Psoas muscle (tissue), 8 donors: ENCODE data around the gene TRIM37. TPM values are rescaled to one million over a fixed set of nuclear protein-coding genes. Genes with fewer than 3 reads are reported as not detected.

Experiments
- ATAC-seq, 4 donors: fragments of 200-7000 bp; cut with Tn5 transposase; one replicate each; pipeline ENCODE4 v1.9.1; 2020; ENCODE audit warnings: moderate library complexity in 3 of 4, mild to moderate bottlenecking in 2 of 4
- DNase-seq, 2 donors: peaks; one replicate each; pipeline ENCODE4 v3.0.0-alpha.2; 2020
- H3K27ac ChIP-seq: fragments of 200-600 bp; one replicate; pipeline ENCODE4 v1.8.0; 2022
- H3K27me3 ChIP-seq, 3 donors: fragments of 200-600 bp in 1 of 3; one replicate each; pipeline versions ENCODE4 v1.6.1 to v1.8.0; 2013 to 2022; ENCODE audit warnings: low read length in 2 of 3, mild to moderate bottlenecking in 2 of 3, moderate library complexity in 1 of 3; ENCODE audit not compliant: insufficient read depth in 3 of 3
- H3K36me3 ChIP-seq, 2 donors: fragments of 200-600 bp in 1 of 2; one replicate each; pipeline versions ENCODE4 v1.6.1 to v1.8.0; 2013 to 2022; ENCODE audit warnings: low read depth in 1 of 2, mild to moderate bottlenecking in 1 of 2, moderate library complexity in 1 of 2; ENCODE audit not compliant: insufficient read depth in 1 of 2
- H3K4me1 ChIP-seq: fragments of 200-600 bp; one replicate; pipeline ENCODE4 v1.8.0; 2022
- H3K4me3 ChIP-seq: fragments of 200-600 bp; one replicate; pipeline ENCODE4 v1.8.0; 2022; ENCODE audit warnings: mild to moderate bottlenecking
- H3K9me3 ChIP-seq: fragments of 200-600 bp; one replicate; pipeline ENCODE4 v1.8.0; 2022
- WGBS, 3 donors: extraction: QIAGEN DNeasy Blood & Tissue Kit; methylation state at CpG; one replicate each; pipeline versions ENCODE4 v1.1.6 to v1.1.7; 2013; 5-methylcytosine and 5-hydroxymethylcytosine counted together
- intact Hi-C, 2 donors: fragments of 100-400 bp; cut with DNase I; formaldehyde crosslinking; loops; one replicate each; pipeline versions ENCODE4 v1.11.0 to v1.14.2; 2022
- polyA plus RNA-seq, 3 donors: library from polyadenylated mRNA; stranded (reverse); fragments of 200-250 nt; gene quantifications; one replicate each; pipeline ENCODE4 v1.2.3, GENCODE V29; 2013
- total RNA-seq, 4 donors: library from RNA; stranded (reverse); fragmentation: NEBNext Ultra II Directional in 2 of 4; extraction: Animal tissue kit (Norgen Biotek cat#: 25700) in 2 of 4; gene quantifications; one replicate each; pipeline versions ENCODE4 v1.2.1 to v1.2.4, GENCODE V29; 2021 to 2023
- TF ChIP-seq, protein P1 (sequence below): fragments of 200-600 bp; IDR thresholded peaks from one replicate; pipeline ENCODE4 v1.8.0; 2022; ENCODE audit warnings: antibody characterized with exemption
- donor health status: healthy with polysubstance abuse.
- donor health status: DM: no; HTN: no; CAD: no; lungs with moderate emphysema.
- donor health status: Bipolar disorder and iron deficiency.
- donor health status: healthy.
- donor health status: DM: yes; HTN: yes; CAD: no.
- donor health status: DM: no; HTN: no; CAD: no.
- donor health status: DM: no; HTN: no; CAD: no.
- donor health status: DM: yes; HTN: yes; CAD: no.

The TRIM37 gene
- total and polyA plus RNA-seq, 7 donors: 6.8 to 17.6 (median 14.2) TPM

DNA sequence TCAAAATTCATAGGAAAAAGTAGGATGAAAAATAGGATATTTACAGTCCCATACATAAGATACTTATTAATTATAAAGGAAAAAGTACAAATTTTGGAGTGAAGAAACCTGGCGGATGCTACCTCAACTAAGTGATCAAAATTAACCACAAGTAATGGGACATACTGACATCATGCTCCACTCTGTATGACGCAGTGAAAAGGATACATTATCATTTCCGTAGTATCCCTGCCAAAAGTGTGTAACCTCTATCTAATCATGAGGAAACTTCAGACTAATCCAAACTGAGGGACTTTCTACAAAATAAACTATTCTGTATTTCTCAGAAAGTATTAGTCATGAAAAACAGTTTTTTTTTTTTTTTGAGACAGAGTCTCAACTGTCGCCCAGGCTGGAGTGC, 60.5 kb downstream of the TRIM37 start:
- no peak for ATAC-seq
- Histone ChIP-seq H3K36me3 (peaks cover 2 to 86% of the 10 kb centered on the region in 2 donors), H3K27ac (no peak overlapping the region), H3K27me3 (no peaks in the 10 kb centered on the region), H3K9me3 (no peaks in the 10 kb centered on the region), H3K4me1 (no peaks in the 10 kb centered on the region), H3K4me3 (no peak overlapping the region)
- WGBS, 3 donors: 93 to 94% (median 94%) methylated on average over 4 of the region's 4 CpGs
- no peak for DNase-seq
- intact Hi-C loops: no loop called here
- TF ChIP-seq, protein P1, sequence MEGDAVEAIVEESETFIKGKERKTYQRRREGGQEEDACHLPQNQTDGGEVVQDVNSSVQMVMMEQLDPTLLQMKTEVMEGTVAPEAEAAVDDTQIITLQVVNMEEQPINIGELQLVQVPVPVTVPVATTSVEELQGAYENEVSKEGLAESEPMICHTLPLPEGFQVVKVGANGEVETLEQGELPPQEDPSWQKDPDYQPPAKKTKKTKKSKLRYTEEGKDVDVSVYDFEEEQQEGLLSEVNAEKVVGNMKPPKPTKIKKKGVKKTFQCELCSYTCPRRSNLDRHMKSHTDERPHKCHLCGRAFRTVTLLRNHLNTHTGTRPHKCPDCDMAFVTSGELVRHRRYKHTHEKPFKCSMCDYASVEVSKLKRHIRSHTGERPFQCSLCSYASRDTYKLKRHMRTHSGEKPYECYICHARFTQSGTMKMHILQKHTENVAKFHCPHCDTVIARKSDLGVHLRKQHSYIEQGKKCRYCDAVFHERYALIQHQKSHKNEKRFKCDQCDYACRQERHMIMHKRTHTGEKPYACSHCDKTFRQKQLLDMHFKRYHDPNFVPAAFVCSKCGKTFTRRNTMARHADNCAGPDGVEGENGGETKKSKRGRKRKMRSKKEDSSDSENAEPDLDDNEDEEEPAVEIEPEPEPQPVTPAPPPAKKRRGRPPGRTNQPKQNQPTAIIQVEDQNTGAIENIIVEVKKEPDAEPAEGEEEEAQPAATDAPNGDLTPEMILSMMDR: no peak

DNA sequence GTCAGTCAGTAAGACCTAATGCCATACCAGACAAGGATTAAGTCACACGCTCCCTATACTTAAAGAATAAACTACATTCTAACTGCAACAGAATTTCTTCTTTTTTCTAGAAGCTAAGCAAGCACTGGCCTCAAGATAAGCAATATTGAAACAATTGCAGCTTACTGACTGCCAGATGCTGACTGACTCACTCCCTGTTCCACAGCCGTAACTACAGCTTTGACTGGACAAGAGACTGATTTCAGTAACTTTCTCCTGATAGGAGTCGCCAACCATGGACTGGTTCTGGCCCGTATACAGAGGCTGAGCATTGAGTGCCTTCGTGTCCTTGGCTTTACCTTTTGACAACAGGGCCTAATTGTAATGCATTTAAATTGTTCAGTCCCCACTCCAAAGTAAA, 67.9 kb downstream of the TRIM37 start:
- TF ChIP-seq, protein P1: no peak
- no peaks in the 10 kb centered on the region for H3K4me1 ChIP-seq
- no peaks in the 10 kb centered on the region for H3K9me3 ChIP-seq
- H3K36me3 ChIP-seq: peaks cover 5 to 66% of the 10 kb centered on the region in 2 donors
- intact Hi-C loops: no loop called here
- 92 to 96% (median 94%) methylated on average over 5 of the region's 5 CpGs for WGBS, 3 donors
- no peaks in the 10 kb centered on the region for H3K27me3 ChIP-seq
- ATAC-seq (no peak), DNase-seq (no peak)
- H3K4me3 ChIP-seq: no peak overlapping the region
- no peak overlapping the region for H3K27ac ChIP-seq

DNA sequence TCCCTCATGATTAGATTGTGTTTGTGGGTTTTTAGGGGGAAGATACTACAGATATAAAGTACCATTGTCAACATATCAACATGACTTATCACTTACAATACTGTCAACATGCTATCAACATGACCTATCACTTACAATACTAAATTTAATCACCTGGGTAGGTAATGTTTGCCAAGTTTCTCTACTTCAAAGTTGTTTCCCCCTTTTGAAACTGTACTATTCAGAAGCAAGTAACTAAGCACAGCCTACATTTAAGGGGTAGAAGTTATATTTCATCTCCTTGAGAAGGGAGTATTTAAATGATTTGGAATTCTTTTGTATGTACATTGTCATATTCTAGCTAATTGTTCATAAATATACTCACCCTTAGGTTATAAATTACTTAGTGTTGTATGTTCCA, 68.7 kb downstream of the TRIM37 start:
- Histone ChIP-seq H3K27ac (no peak overlapping the region), H3K4me1 (no peaks in the 10 kb centered on the region), H3K36me3 (peaks cover 5 to 58% of the 10 kb centered on the region in 2 donors), H3K27me3 (no peaks in the 10 kb centered on the region), H3K4me3 (no peak overlapping the region), H3K9me3 (no peaks in the 10 kb centered on the region)
- TF ChIP-seq, protein P1: no peak
- no peak for DNase-seq
- intact Hi-C loops: no loop called here
- ATAC-seq: no peak

DNA sequence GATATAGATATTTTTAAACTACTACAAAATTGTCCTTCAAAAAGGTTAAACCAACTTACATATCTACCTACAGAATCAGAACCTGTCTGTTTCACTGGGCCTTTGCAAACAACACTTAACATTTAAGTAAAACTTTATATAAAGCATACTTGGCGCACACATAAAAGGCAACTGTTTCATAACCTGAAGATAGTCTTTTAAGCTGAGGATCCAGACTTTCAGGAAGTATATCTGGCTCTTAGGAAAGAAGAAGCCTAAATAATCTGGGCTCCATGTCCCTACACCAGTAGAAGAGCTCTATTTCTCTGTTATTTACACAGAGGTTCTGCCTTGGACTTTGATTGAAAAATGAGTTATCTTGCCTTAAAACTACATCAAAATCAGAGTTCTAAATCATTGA, 75.9 kb downstream of the TRIM37 start:
- 95 to 99% (median 97%) methylated on average over 1 of the region's 1 CpG for WGBS, 3 donors
- no peak for ATAC-seq
- Histone ChIP-seq H3K27ac (no peak overlapping the region), H3K4me3 (no peak overlapping the region), H3K27me3 (no peaks in the 10 kb centered on the region), H3K9me3 (no peaks in the 10 kb centered on the region), H3K36me3 (peaks cover 0 to 39% of the 10 kb centered on the region in 2 donors), H3K4me1 (peaks cover 20% of the 10 kb centered on the region)
- TF ChIP-seq, protein P1: no peak
- intact Hi-C loops: no loop called here
- DNase-seq: no peak

DNA sequence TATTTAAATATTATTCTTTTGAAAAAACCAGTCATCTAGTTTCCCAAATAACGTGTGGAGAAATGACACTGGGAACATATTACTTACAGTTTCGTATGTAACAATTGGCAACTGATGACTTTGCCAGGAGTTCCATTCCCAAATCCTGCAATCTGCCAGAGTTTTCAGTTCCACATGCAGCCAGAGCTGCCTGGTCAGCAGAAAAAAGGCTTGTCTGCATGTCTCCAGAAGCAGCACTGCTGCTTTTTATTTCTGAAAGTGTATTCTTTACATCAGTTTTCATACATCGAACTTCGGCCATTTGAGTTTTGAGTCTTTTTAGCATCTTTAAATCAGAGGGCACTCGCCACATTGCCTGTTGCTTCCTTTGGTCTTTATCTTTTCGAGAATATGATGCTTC, 78.4 kb downstream of the TRIM37 start:
- 79 to 91% (median 81%) methylated on average over 6 of the region's 6 CpGs for WGBS, 3 donors
- H3K27ac ChIP-seq: peak overlapping the region; percentile 78

More for the DNA sequence above, 78.4 kb downstream of the TRIM37 start:
- H3K4me1 ChIP-seq: peaks cover 20% of the 10 kb centered on the region
- TF ChIP-seq, protein P1: no peak
- ATAC-seq: peak in 1 of 4 donors; percentile 38
- peaks cover 0 to 28% of the 10 kb centered on the region in 2 donors for H3K36me3 ChIP-seq
- no peaks in the 10 kb centered on the region for H3K9me3 ChIP-seq
- DNase-seq: no peak
- intact Hi-C loops: no loop called here
- H3K27me3 ChIP-seq: no peaks in the 10 kb centered on the region
- H3K4me3 ChIP-seq: no peak overlapping the region
